ENCODE results near the gene STAT3.

STAT3 gene

GRCh38 chr17:42287305-42287976 is 100.8 kb downstream of the STAT3 start:
- H3K4me3 ChIP-seq (ENCODE audit: low read length), result no peak overlapping the region
- no peak for DNase-seq (ENCODE audit: low read depth, low spot score)

DNA sequence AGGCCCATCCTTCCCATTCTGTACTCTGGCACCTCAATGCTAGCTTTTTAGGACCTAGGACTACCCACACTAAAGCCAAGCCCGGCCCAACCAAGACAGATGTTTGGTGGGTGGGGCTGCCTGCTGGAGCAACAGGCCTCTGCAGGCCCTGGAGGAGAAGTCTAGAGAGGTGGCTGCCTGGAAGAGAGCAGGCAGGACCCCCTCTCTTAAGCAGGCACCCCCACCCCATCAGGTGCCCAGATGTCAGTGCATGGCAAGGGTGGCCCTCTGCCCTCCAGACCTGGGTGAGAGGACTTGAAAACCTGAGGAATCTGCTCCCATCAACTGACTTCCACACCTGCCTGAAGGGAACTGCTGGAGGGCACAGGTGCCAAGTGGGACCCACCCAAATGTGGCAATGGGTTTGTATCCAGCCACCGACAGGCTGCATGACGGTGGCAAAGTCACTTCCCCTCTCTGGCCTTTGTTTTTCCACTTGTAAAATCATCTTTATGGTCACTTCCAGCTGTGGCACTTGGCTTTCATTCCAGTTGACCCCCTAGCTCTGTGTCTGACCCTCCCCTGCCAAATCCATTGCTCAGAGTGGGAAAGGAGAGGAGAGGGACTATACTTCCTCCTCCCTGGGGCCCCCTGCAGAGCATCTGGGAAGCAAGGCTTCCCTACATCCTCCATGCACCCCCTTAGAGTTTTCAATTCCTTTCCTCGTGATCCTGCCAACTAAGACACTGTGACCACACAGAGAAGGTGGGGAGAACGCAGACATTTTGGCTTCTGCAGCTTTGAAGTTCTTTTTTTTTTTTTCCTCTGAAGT is 101.6 kb downstream of the STAT3 start:
- H3K4me3 ChIP-seq (ENCODE audit: low read length), result no peak overlapping the region
- DNase-seq (ENCODE audit: low read depth, low spot score), result no peak

DNA sequence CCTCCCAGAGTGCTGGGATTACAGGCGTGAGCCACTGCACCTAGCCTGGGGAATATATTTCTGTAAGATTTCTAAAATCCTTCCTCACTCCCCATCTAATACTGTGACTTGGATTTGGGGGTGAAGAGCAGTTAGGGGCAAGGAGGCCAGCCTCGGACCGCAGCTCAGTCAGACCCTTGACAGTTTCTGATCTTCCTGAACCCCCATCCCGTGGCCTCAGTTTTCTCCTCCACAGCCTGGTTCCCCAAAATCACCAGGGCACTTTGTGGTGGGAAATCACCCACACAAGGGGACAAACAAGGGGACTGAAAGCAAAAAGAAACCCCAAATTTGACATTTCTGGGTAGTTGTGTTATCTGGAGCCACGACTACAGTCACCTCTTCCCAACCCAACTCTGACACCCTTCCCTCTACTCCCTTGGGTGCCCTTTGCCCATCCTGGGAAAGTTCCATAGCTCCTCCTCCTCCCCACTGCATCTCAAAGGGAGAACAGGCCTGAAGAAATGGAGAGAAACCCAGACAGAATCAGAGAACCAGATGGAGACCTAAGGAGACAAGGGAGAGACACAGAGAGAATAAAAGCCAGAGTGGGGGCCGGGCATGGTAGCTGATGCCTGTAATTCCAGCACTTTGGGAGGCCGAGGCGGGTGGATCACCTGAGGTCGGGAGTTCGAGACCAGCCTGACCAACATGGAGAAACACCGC is 102.7 kb downstream of the STAT3 start:
- H3K4me3 ChIP-seq (ENCODE audit: low read length), result no peak overlapping the region
- DNase-seq (ENCODE audit: low read depth, low spot score), result no peak

GRCh38 chr17:42284566-42284965 is 103.7 kb downstream of the STAT3 start:
- no peak for DNase-seq (ENCODE audit: low read depth, low spot score)

DNA sequence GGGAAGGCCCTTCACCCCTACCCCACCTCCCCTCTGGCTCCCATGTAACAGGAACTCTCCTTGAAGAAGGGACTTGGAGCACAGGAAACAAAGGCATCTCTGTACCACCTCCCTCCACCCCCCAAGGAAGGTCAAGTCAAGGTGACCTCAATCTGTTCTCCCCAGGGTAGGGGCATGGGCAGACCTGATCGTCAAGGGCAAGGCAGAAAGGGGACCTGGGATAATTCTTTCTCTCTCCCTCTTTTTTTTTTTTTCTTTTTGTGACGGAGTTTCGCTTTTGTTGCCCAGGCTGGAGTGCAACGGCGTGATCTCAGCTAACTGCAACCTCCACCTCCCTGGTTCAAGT is 104.2 kb downstream of the STAT3 start:
- H3K4me3 ChIP-seq (ENCODE audit: low read length), result no peak overlapping the region
- no peak for DNase-seq (ENCODE audit: low read depth, low spot score)

More at GRCh38 chr17:42284566-42284965, 103.7 kb downstream of the STAT3 start:
- no peak overlapping the region for H3K4me3 ChIP-seq (ENCODE audit: low read length)

- no peak for DNase-seq (ENCODE audit: low read depth, low spot score)
Measured at GRCh38 chr17:42283241-42284023, 104.8 kb downstream of the STAT3 start.

DNA sequence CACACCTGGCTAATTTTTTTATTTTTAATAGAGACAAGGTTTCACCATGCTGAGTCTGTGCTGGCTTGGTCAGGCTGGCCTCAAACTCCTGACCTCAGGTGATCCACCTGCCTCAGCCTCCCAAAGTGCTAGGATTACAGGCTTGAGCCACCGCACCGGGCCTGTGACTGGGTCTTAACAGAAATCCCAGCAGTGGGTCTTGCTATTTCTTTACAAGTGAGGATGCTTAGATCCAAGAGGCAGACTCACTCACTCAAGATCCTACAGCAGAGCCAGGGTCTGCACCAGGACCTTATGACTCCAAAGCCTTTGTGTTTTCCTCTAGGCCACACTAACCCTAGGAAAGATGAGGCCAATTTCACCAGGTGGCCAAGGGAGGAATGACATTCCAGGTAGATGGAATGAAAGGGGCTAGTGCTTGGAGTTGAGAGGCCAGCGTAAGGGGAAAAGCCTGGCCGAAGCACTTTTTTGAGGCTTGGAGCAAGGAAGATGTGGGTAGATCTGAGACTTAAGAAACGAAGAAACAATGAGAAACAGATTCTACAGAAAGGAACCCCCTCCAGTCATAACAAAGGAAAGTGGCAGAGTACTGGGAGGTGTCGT is 105.7 kb downstream of the STAT3 start:
- no peak overlapping the region for H3K4me3 ChIP-seq (ENCODE audit: low read length)
- DNase-seq (ENCODE audit: low read depth, low spot score), result no peak

More at GRCh38 chr17:42283241-42284023, 104.8 kb downstream of the STAT3 start:
- H3K4me3 ChIP-seq (ENCODE audit: low read length), result no peak overlapping the region

DNA sequence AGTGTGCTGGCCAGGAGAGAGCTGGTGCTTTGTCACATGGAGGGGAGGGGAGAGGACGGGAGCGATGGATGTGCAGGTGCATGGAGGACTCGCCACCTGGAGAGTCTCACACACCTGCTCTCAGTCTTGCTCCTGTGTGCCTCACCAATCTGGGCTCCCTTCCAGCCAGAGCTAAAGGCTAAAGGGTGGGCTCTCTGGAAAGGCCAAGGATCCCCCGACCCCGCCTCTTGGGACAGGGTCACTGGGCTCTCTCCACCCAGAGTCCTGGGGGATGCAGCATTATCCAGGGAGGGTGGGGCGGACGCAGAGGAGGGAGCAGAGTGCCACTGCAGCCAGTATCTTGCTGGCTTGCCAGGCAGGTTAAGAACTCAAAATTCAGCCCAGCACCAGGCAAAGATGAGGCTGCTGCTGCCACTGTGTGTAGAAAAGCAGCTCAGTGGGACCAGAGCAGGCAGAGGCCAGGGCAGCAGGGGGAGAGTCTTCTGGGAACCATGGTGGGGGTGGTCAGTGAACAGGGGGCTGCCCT is 106.6 kb downstream of the STAT3 start:
- no peak overlapping the region for H3K4me3 ChIP-seq (ENCODE audit: low read length)
- no peak for DNase-seq (ENCODE audit: low read depth, low spot score)

- no peak overlapping the region for H3K4me3 ChIP-seq (ENCODE audit: low read length)
- no peak for DNase-seq (ENCODE audit: low read depth, low spot score)
Measured at GRCh38 chr17:42279776-42280630, 108.2 kb downstream of the STAT3 start.

DNA sequence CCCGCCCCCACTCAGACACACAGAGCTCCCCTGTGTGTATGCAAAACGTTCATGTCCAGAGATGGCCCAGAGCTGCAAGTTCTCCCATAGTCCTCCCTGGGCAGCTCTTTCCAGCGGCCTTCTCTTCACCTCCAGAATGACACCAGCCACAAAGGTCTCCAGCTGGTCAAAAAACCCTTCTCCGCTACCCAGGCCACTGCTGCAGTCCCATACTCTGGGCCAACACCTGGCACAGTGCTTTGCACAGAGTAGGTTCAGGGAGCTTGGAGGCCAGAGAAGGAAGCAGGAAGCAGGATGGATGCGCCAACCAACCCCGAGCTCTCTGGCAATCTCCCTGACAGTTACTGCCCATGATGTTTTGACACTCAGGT is 110.9 kb downstream of the STAT3 start:
- no peak for DNase-seq (ENCODE audit: low read depth, low spot score)
- H3K4me3 ChIP-seq (ENCODE audit: low read length), result no peak overlapping the region

DNA sequence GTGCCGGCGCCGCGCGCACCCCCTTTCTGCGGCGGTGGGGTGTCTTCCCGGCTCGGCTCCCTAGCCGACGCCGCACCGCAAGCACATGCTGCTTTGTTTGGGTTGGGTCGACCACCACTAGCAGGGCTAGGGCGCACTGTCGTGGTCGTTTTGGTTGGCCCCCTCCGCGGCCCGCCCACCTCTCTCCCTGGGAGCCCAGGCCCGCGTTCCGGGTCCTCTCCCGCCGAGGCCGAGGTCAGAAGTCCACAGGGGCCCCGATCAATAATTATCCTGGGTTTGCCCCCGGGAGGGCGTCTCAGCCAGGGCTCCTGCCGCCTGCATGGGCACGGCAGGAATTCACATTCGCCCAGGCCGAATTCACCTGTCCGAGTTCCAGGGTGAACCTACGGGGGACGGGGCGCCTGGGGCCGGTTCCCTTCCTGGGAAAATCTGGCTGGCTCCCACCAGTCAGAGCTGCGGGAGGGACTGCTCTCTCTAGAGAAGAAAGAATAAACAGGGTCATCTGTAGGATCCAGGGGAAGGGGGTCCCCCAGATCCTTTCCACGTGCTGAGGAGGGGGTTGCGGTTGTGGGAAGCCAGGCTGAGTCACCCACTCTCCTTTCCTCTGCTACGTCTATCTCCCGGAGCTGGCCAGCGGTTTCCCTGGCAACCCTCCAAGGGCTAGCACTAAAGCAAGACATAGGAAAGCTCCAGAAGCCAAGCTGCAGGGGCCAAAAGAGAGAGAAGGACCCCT is 111.5 kb downstream of the STAT3 start:
- peak overlapping the region; percentile 54 for H3K4me3 ChIP-seq (ENCODE audit: low read length)
- no peak for DNase-seq (ENCODE audit: low read depth, low spot score)

DNA sequence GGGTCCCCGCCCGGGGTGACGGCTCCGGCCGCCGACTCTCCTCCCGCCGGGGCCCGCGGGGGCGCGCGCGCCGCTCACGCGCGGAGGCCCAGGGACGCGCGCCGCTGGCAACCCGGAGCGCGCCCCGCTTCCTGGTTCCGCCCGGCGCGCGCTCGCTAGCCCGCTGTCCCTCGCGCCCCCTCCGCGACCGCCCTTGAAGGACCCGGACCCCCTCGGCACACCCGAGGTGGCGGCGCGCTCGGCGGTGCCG is 112.0 kb downstream of the STAT3 start, which contains the start of gene STAT5B:
Gene STAT5B (minus strand): TSS at position 33 of the 250 bp plus-strand sequence. CDS start 44,264 bp downstream, outside the sequence.
- no peak for DNase-seq (ENCODE audit: low read depth, low spot score)
- H3K4me3 ChIP-seq (ENCODE audit: low read length), result peak within 1 kb of the TSS; percentile 68

DNA sequence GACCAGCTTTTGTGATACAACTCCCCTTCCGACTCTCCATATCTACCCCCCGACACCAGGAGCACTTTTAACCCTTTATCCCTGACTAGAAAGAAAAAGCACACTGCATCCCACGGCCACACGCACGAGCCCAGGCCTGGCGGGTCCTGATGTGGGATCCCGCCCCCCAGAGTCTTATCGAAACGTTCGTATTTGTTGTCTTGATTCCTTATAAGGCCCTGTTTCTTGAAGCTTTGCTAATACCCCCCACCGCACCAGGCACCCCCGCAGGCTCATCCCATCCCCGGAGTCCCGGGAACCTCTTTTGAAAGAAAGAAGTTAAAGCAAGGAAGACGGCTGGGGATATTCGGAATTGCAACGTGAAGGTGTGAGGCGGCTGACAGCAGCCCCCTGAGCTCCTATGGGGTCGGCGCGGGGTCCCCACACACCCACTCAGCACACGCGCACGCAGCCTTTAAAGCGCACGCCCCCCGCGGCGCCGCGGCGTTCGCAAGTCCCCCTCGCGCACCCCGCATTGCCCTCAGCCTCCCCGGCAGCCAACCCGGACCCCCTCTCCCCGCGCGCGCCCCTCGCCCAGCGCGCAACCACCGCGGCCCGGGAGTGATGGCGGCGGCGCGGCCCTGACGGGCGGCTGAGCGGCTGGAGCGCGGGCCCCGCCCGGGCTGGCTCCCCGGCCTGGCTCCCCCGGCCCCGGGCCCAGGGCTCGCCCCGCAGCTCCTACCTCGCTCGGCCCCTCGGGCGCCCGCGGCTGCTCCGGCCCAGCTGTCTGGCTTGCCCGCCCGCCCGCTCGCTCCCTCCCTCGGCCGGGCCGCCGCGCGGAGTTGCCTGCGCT is 112.5 kb downstream of the STAT3 start:
- peak overlapping the region; percentile 68 for H3K4me3 ChIP-seq (ENCODE audit: low read length)
- no peak for DNase-seq (ENCODE audit: low read depth, low spot score)

GRCh38 chr17:42274812-42275526 is 113.3 kb downstream of the STAT3 start:
- peak overlapping the region; percentile 68 for H3K4me3 ChIP-seq (ENCODE audit: low read length)
- DNase-seq (ENCODE audit: low read depth, low spot score), result no peak

GRCh38 chr17:42274253-42274542 is 114.0 kb downstream of the STAT3 start:
- no peak overlapping the region for H3K4me3 ChIP-seq (ENCODE audit: low read length)
- no peak for DNase-seq (ENCODE audit: low read depth, low spot score)

All from Jurkat, Clone E6-1 (cell line).